HEK293 (cell line): Measurements from ENCODE around the gene PDYN.

Experiments
- CTCF ChIA-PET: fragments of 350-600 bp; formaldehyde crosslinking; extraction: SDS; loops from one replicate; lab custom pipeline; 2021; ENCODE audit warnings: antibody characterized with exemption; lab: Yijun Ruan, JAX
- POLR2A ChIA-PET: fragments of 300-600 bp; formaldehyde crosslinking; extraction: SDS; loops from one replicate; lab custom pipeline; 2020; ENCODE audit warnings: antibody characterized with exemption, inconsistent platforms; lab: Yijun Ruan, JAX
- H3K27ac ChIP-seq: fragments of 200-500 bp; sonication (Bioruptor generic); 2 replicates; pipeline ENCODE4 v1.5.1; 2014; ENCODE audit warnings: low read depth, low read length, control low read depth, inconsistent platforms; ENCODE audit errors: extremely low read depth
- H3K36me3 ChIP-seq, 2 experiments: fragments of 200-500 bp in 1 of 2; sonication (Bioruptor generic) in 1 of 2; 1 replicate in 1 of 2; 2 replicates in 1 of 2; pipeline ENCODE4 v1.5.1; 2014 to 2017; ENCODE audit warnings: inconsistent platforms in 2 of 2, low read length in 2 of 2; ENCODE audit not compliant: control insufficient read depth in 2 of 2, insufficient read depth in 1 of 2
- H3K4me1 ChIP-seq: fragments of 200-500 bp; sonication (Bioruptor generic); 2 replicates; pipeline ENCODE4 v1.5.1; 2014; ENCODE audit warnings: mild to moderate bottlenecking, low read length, inconsistent platforms; ENCODE audit not compliant: control insufficient read depth, insufficient read depth
- H3K4me3 ChIP-seq: 2 replicates; pipeline ENCODE4 v1.5.1; 2011; ENCODE audit warnings: low read depth, mild to moderate bottlenecking, control low read depth, low read length, moderate library complexity
- H3K9me3 ChIP-seq: fragments of 200-500 bp; sonication (Bioruptor generic); 2 replicates; pipeline ENCODE4 v1.5.1; 2014; ENCODE audit warnings: low read depth, low read length, inconsistent platforms; ENCODE audit not compliant: control insufficient read depth, insufficient read depth
- HIC1 ChIP-seq: fragments of 450-650 bp; formaldehyde crosslinking; IDR thresholded peaks from 2 replicates; pipeline ENCODE4 v1.5.1; 2016; ENCODE audit warnings: missing biosample characterization, missing genetic modification characterization
- MZF1 ChIP-seq: fragments of 450-650 bp; formaldehyde crosslinking; IDR thresholded peaks from 2 replicates; pipeline ENCODE4 v1.5.1; 2017; ENCODE audit warnings: missing biosample characterization, missing genetic modification characterization, borderline replicate concordance
- ZIC2 ChIP-seq: fragments of 450-650 bp; formaldehyde crosslinking; IDR thresholded peaks from 2 replicates; pipeline ENCODE4 v1.5.1; 2016; ENCODE audit warnings: missing biosample characterization, missing genetic modification characterization
- ZNF112 ChIP-seq: fragments of 450-650 bp; formaldehyde crosslinking; IDR thresholded peaks from 2 replicates; pipeline ENCODE4 v1.5.0; 2017; ENCODE audit warnings: missing biosample characterization, missing genetic modification characterization
- ZNF121 ChIP-seq: fragments of 450-650 bp; formaldehyde crosslinking; IDR thresholded peaks from 2 replicates; pipeline ENCODE4 v1.5.1; 2016; ENCODE audit warnings: missing biosample characterization, missing genetic modification characterization
- ZNF146 ChIP-seq: fragments of 450-650 bp; formaldehyde crosslinking; IDR thresholded peaks from 2 replicates; pipeline ENCODE4 v1.5.1; 2016; ENCODE audit warnings: missing biosample characterization, missing genetic modification characterization
- ZNF148 ChIP-seq: fragments of 450-650 bp; formaldehyde crosslinking; IDR thresholded peaks from 2 replicates; pipeline ENCODE4 v1.5.0; 2017; ENCODE audit warnings: missing biosample characterization, missing genetic modification characterization, borderline replicate concordance
- ZNF169 ChIP-seq: fragments of 450-650 bp; formaldehyde crosslinking; IDR thresholded peaks from 2 replicates; pipeline ENCODE4 v1.5.1; 2016; ENCODE audit warnings: missing biosample characterization, missing genetic modification characterization
- ZNF394 ChIP-seq: fragments of 450-650 bp; formaldehyde crosslinking; IDR thresholded peaks from 2 replicates; pipeline ENCODE4 v1.5.1; 2016; ENCODE audit warnings: missing biosample characterization, missing genetic modification characterization, mild to moderate bottlenecking, moderate library complexity, borderline replicate concordance
- ZNF501 ChIP-seq: fragments of 450-650 bp; formaldehyde crosslinking; IDR thresholded peaks from 2 replicates; pipeline ENCODE4 v1.5.1; 2016; ENCODE audit warnings: missing biosample characterization, missing genetic modification characterization
- ZNF510 ChIP-seq: fragments of 450-650 bp; formaldehyde crosslinking; IDR thresholded peaks from 2 replicates; pipeline ENCODE4 v1.5.1; 2018; ENCODE audit warnings: mild to moderate bottlenecking, missing genetic modification characterization, missing biosample characterization; ENCODE audit not compliant: insufficient replicate concordance
- ZNF548 ChIP-seq: fragments of 450-650 bp; formaldehyde crosslinking; IDR thresholded peaks from 2 replicates; pipeline ENCODE4 v1.5.1; 2016; ENCODE audit warnings: missing biosample characterization, missing genetic modification characterization
- ZNF596 ChIP-seq: fragments of 450-650 bp; IDR thresholded peaks from 2 replicates; pipeline ENCODE4 v1.5.0; 2018; ENCODE audit warnings: missing biosample characterization, mild to moderate bottlenecking, missing genetic modification characterization, moderate library complexity
- ZNF623 ChIP-seq: fragments of 450-650 bp; formaldehyde crosslinking; IDR thresholded peaks from 2 replicates; pipeline ENCODE4 v1.5.1; 2016; ENCODE audit warnings: missing biosample characterization, missing genetic modification characterization
- ZNF654 ChIP-seq: fragments of 450-650 bp; formaldehyde crosslinking; IDR thresholded peaks from 2 replicates; pipeline ENCODE4 v1.5.1; 2016; ENCODE audit warnings: low read depth, missing biosample characterization, missing genetic modification characterization
- ZNF707 ChIP-seq: fragments of 450-650 bp; formaldehyde crosslinking; IDR thresholded peaks from 2 replicates; pipeline ENCODE4 v1.5.1; 2016; ENCODE audit warnings: missing biosample characterization, missing genetic modification characterization
- ZSCAN16 ChIP-seq: fragments of 450-650 bp; formaldehyde crosslinking; IDR thresholded peaks from 2 replicates; pipeline ENCODE4 v1.5.1; 2016; ENCODE audit warnings: missing biosample characterization, missing genetic modification characterization
- ZSCAN30 ChIP-seq: fragments of 450-650 bp; IDR thresholded peaks from 2 replicates; pipeline ENCODE4 v1.5.1; 2018; ENCODE audit warnings: missing biosample characterization, mild to moderate bottlenecking, missing genetic modification characterization, moderate library complexity
- TF ChIP-seq, protein P1 (sequence below): fragments of 450-650 bp; formaldehyde crosslinking; IDR thresholded peaks from 2 replicates; pipeline ENCODE4 v1.5.1; 2017; ENCODE audit warnings: missing biosample characterization, missing genetic modification characterization
- TF ChIP-seq, protein P2 (sequence below): sonication (generic); formaldehyde crosslinking; IDR thresholded peaks from 2 replicates; pipeline ENCODE4 v1.8.1; 2022; ENCODE audit warnings: mild to moderate bottlenecking, moderate library complexity, missing genetic modification reagents

PDYN gene

DNA sequence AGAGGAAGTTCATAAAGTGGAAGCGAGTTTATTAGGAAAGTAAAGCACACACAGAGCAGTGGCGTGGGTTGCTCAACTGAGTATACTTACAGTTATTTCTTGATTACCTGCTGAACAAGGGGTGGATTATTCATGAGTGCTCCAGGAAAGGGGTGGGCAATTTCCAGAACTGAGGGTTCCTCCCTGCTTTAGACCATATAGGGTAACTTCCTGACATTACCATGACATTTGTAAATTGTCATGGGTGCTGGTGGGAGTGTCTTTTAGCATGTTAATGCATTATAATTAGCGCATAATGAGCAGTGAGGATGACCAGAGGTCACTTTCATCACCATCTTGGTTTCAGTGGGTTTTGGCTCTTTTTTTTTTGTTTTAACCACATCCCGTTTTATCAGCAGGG, 29.8 kb downstream of the PDYN start:
- Histone ChIP-seq H3K4me1 (no peaks in the 10 kb centered on the region), H3K9me3 (no peaks in the 10 kb centered on the region), H3K4me3 (no peak overlapping the region), H3K27ac (no peak overlapping the region), H3K36me3 (no peaks in the 10 kb centered on the region)
- no peak for TF ChIP-seq ZNF510 (tag by site-specific recombination)
- ChIA-PET CTCF (interaction anchor here (0.9 to 5.0 kb wide), 5 partner anchors 12 to 243 kb away, joined by 3 to 62 read pairs (median 6); no protein-coding TSS in a partner anchor), POLR2A (no interaction called here)

- H3K4me1 ChIP-seq = no peaks in the 10 kb centered on the region
- ChIA-PET CTCF (interaction anchor here (0.6 to 1.6 kb wide), 4 partner anchors 41 to 211 kb away, joined by 3 to 6 read pairs (median 4); no protein-coding TSS in a partner anchor), POLR2A (no interaction called here)
- no peaks in the 10 kb centered on the region for H3K9me3 ChIP-seq
- no peaks in the 10 kb centered on the region for H3K36me3 ChIP-seq
- no peak overlapping the region for H3K4me3 ChIP-seq
- no peak for TF ChIP-seq ZSCAN16 (tag by site-specific recombination)
- no peak for TF ChIP-seq ZNF707 (tag by site-specific recombination)
- TF ChIP-seq ZNF548 (tag by site-specific recombination) = no peak
- TF ChIP-seq ZNF394 (tag by site-specific recombination) = no peak
- TF ChIP-seq HIC1 (tag by site-specific recombination) = no peak
- TF ChIP-seq ZNF501 (tag by site-specific recombination) = no peak
- TF ChIP-seq ZNF623 (tag by site-specific recombination) = no peak
- TF ChIP-seq, all 188 proteins: peak for 0
- H3K27ac ChIP-seq = no peak overlapping the region
Observed at GRCh38 chr20:1961374-1961773, 32.5 kb downstream of the PDYN start.

DNA sequence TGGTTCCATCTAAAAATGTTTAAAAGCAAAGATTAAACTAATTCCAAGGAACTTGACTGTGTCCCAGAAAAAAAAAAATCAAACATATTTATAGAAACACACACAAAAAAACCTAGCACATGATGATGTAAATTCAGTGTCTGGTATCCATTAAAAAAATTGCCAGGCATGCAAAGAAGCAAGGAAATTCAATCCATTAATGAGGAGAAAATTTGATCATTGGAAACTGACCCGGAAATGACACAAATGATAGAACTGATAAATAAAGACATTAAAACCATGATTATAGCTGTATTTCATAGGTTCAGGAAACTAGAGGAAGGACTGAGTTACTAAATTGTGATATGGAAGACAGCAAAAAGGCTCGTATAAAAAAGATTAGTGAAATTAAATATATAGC, 34.7 kb downstream of the PDYN start:
- H3K4me1 ChIP-seq = no peaks in the 10 kb centered on the region
- no peak overlapping the region for H3K4me3 ChIP-seq
- ChIA-PET CTCF (interaction anchor here (0.8 to 1.3 kb wide), 3 partner anchors 159 to 494 kb away, joined by 4 read pairs; no protein-coding TSS in a partner anchor), POLR2A (no interaction called here)
- no peaks in the 10 kb centered on the region for H3K36me3 ChIP-seq
- no peak overlapping the region for H3K27ac ChIP-seq
- no peaks in the 10 kb centered on the region for H3K9me3 ChIP-seq
- TF ChIP-seq ZNF596 (tag by site-specific recombination) (no peak), ZIC2 (tag by site-specific recombination) (no peak), ZNF121 (tag by site-specific recombination) (no peak), ZNF654 (tag by site-specific recombination) (no peak), ZNF169 (tag by site-specific recombination) (no peak), ZSCAN30 (tag by site-specific recombination) (no peak), ZNF146 (no peak), ZNF148 (tag by site-specific recombination) (no peak), ZNF112 (no peak), MZF1 (tag by site-specific recombination) (no peak)
- TF ChIP-seq, protein P1, sequence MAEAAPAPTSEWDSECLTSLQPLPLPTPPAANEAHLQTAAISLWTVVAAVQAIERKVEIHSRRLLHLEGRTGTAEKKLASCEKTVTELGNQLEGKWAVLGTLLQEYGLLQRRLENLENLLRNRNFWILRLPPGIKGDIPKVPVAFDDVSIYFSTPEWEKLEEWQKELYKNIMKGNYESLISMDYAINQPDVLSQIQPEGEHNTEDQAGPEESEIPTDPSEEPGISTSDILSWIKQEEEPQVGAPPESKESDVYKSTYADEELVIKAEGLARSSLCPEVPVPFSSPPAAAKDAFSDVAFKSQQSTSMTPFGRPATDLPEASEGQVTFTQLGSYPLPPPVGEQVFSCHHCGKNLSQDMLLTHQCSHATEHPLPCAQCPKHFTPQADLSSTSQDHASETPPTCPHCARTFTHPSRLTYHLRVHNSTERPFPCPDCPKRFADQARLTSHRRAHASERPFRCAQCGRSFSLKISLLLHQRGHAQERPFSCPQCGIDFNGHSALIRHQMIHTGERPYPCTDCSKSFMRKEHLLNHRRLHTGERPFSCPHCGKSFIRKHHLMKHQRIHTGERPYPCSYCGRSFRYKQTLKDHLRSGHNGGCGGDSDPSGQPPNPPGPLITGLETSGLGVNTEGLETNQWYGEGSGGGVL (tag by site-specific recombination) = no peak
- TF ChIP-seq, protein P2, sequence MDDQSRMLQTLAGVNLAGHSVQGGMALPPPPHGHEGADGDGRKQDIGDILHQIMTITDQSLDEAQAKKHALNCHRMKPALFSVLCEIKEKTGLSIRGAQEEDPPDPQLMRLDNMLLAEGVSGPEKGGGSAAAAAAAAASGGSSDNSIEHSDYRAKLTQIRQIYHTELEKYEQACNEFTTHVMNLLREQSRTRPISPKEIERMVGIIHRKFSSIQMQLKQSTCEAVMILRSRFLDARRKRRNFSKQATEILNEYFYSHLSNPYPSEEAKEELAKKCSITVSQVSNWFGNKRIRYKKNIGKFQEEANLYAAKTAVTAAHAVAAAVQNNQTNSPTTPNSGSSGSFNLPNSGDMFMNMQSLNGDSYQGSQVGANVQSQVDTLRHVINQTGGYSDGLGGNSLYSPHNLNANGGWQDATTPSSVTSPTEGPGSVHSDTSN = no peak
